K562 (cell line): Measurements from ENCODE around the gene OSBPL3. TPM values are rescaled to one million over a fixed set of nuclear protein-coding genes. Genes with fewer than 3 reads are reported as not detected.

Source experiments
- PML ChIP-seq: IDR thresholded peaks from 2 replicates; pipeline ENCODE4 v1.6.1; 2012; ENCODE audit warnings: low read length, inconsistent platforms
- PRMT5 ChIP-seq: sonication (generic); formaldehyde crosslinking; IDR thresholded peaks from 2 replicates; pipeline ENCODE4 v1.5.0; 2020; ENCODE audit warnings: missing genetic modification reagents
- ZFP30 ChIP-seq: fragments of 250-450 bp; sonication (Bioruptor Pico); IDR thresholded peaks from 2 replicates; pipeline ENCODE4 v1.8.0; 2022; ENCODE audit warnings: moderate library complexity, mild to moderate bottlenecking, inconsistent platforms, borderline replicate concordance
- ZNF583 ChIP-seq: fragments of 250-450 bp; sonication (Bioruptor Pico); IDR thresholded peaks from 2 replicates; pipeline ENCODE4 v1.4.0; 2020
- polyA plus RNA-seq, 8 experiments: library from polyadenylated mRNA; depleted of rRNA in 4 of 8; stranded (reverse) in 5 of 8; unstranded in 3 of 8; fragments of >200 nt; fragmentation: Nextera tagmentation in 2 of 8; fragmentation: Illumina TruSeq in 1 of 8; extraction: Ambion mirVana in 2 of 8; extraction: Trizol in 1 of 8; gene quantifications; 2 replicates each; pipeline versions ENCODE4 v1.2.1 to v1.2.3, GENCODE V29; 2011 to 2014; ENCODE audit warnings: inconsistent platforms in 1 of 8, missing spikeins in 1 of 8
- total RNA-seq, 7 experiments: library from RNA; depleted of rRNA in 6 of 7; stranded (reverse); fragments of >200 nt in 6 of 7; fragmentation: Illumina TruSeq in 2 of 7; extraction: Trizol in 2 of 7; gene quantifications; 2 replicates each; pipeline versions ENCODE4 v1.2.1 to v1.2.3, GENCODE V29; 2011 to 2021; ENCODE audit warnings: low replicate concordance in 1 of 7
- TF ChIP-seq, protein P1 (sequence below), 2 experiments: fragments of 450-650 bp in 1 of 2; sonication (generic) in 1 of 2; formaldehyde crosslinking in 1 of 2; IDR thresholded peaks; 2 replicates each; pipeline versions ENCODE4 v1.7.1 to v1.9.0; 2016 to 2022; ENCODE audit warnings: inconsistent platforms in 1 of 2, mild to moderate bottlenecking in 1 of 2, missing genetic modification reagents in 1 of 2

Gene OSBPL3
- total and polyA plus RNA-seq, 9 of the 15 experiments (the other 6 are each of a cell fraction or from before 2014, with no cell fraction given), result 4.8 to 37.2 (median 26.5) TPM

- TF ChIP-seq, protein P1, sequence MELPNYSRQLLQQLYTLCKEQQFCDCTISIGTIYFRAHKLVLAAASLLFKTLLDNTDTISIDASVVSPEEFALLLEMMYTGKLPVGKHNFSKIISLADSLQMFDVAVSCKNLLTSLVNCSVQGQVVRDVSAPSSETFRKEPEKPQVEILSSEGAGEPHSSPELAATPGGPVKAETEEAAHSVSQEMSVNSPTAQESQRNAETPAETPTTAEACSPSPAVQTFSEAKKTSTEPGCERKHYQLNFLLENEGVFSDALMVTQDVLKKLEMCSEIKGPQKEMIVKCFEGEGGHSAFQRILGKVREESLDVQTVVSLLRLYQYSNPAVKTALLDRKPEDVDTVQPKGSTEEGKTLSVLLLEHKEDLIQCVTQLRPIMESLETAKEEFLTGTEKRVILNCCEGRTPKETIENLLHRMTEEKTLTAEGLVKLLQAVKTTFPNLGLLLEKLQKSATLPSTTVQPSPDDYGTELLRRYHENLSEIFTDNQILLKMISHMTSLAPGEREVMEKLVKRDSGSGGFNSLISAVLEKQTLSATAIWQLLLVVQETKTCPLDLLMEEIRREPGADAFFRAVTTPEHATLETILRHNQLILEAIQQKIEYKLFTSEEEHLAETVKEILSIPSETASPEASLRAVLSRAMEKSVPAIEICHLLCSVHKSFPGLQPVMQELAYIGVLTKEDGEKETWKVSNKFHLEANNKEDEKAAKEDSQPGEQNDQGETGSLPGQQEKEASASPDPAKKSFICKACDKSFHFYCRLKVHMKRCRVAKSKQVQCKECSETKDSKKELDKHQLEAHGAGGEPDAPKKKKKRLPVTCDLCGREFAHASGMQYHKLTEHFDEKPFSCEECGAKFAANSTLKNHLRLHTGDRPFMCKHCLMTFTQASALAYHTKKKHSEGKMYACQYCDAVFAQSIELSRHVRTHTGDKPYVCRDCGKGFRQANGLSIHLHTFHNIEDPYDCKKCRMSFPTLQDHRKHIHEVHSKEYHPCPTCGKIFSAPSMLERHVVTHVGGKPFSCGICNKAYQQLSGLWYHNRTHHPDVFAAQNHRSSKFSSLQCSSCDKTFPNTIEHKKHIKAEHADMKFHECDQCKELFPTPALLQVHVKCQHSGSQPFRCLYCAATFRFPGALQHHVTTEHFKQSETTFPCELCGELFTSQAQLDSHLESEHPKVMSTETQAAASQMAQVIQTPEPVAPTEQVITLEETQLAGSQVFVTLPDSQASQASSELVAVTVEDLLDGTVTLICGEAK (IDR thresholded peaks at IDR 0.05), result no peak
- TF ChIP-seq, protein P1 (CRISPR knock-in tag; IDR thresholded peaks at IDR 0.05), result no peak
- TF ChIP-seq ZFP30 (CRISPR knock-in tag) (no peak), PML (no peak), ZNF583 (CRISPR knock-in tag) (no peak), PRMT5 (CRISPR knock-in tag) (no peak)
- TF ChIP-seq, all 486 proteins: peak for 0
Observed at GRCh38 chr7:24854866-24855265, 125.1 kb downstream of the OSBPL3 start (continued).
